ENCODE measurements around the gene CCDC27.

Gene CCDC27

DNA sequence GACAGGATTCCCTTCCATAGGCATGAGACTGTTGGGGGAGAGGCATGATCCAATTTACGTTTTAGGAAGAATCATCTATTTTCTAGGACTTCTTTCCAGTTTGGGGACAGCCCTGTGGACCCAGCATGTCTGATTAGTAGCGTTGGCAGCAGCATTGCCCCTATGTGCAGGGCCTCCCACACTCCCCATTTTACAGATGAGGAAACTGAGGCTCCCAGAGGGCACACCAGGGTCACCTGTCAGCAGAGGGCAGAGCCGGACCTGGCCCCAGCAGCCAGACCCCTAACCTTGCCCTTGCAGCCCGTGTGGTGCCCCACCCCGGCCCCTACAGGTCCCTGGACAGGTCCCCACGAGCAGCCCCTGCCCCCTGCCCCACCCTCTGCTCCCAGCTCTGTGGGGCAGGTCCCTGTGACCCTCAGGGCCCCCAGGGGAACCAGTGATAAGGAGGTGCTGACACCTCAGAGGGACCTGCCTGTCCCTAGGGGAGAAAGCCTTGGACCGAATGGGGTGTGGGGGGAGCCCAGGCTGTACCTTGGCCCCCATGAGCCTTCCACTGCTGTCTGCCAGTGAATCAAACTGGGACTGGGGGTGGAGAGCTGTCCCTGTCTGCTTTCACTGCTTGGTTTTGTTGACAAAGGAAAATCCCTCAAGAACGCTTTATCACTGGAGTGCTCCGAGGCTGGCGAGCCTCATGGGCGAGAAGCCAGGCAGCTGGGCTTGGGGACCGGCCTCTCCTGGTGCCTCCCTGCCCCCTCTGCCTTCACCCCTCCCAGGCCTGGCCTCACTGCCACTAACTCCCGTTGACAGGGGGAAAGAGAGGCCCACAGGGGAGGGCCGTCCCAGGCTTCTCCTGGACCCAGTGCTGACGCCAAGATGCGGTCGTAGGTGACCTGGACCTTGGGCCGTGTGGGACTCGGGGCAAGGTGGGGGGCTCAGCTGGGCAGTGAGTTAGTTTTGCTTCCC lies 39.4 kb upstream of the CCDC27 start:
- no peak overlapping the region for H3K4me3 ChIP-seq (replicated peaks; ENCODE audit: low read depth, low read length)
- DNase-seq (ENCODE audit: extremely low read depth, low read depth), result no peak
- TF ChIP-seq, protein P1, sequence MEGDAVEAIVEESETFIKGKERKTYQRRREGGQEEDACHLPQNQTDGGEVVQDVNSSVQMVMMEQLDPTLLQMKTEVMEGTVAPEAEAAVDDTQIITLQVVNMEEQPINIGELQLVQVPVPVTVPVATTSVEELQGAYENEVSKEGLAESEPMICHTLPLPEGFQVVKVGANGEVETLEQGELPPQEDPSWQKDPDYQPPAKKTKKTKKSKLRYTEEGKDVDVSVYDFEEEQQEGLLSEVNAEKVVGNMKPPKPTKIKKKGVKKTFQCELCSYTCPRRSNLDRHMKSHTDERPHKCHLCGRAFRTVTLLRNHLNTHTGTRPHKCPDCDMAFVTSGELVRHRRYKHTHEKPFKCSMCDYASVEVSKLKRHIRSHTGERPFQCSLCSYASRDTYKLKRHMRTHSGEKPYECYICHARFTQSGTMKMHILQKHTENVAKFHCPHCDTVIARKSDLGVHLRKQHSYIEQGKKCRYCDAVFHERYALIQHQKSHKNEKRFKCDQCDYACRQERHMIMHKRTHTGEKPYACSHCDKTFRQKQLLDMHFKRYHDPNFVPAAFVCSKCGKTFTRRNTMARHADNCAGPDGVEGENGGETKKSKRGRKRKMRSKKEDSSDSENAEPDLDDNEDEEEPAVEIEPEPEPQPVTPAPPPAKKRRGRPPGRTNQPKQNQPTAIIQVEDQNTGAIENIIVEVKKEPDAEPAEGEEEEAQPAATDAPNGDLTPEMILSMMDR (IDR thresholded peaks at IDR 0.05; ENCODE audit: low read depth, low read length, missing control alignments), result no peak

GRCh38 chr1:3713840-3714239 lies 38.4 kb upstream of the CCDC27 start:
- H3K4me3 ChIP-seq (replicated peaks; ENCODE audit: low read depth, low read length), result no peak overlapping the region
- TF ChIP-seq, protein P1 (IDR thresholded peaks at IDR 0.05; ENCODE audit: low read depth, low read length, missing control alignments), result no peak
- no peak for DNase-seq (ENCODE audit: extremely low read depth, low read depth)

DNA sequence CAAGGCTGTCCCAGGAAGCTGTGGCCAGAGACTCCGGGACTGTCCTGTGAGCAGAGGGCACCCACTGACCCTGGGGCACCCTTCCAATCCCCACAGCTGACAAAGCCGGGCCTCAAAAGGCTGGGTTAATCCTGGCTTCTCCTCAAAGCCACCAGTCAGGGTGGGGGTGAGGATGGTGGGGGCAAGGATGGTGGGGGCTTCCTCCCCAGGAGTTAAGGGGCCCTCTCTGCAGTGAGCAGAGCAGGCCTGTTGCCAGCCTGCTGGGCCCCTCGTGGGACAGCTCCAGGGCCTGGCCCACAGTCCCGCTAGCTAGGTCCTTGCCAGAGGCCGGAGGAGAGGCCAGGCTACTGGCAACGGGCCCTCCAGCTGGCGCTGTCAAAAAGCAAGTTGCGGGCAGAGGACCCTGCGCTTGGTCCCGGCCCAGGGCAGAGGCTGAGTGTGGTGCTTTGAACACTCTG lies 37.9 kb upstream of the CCDC27 start:
- H3K4me3 ChIP-seq (replicated peaks; ENCODE audit: low read depth, low read length), result no peak overlapping the region
- TF ChIP-seq, protein P1 (IDR thresholded peaks at IDR 0.05; ENCODE audit: low read depth, low read length, missing control alignments), result no peak
- DNase-seq (ENCODE audit: extremely low read depth, low read depth), result no peak

DNA sequence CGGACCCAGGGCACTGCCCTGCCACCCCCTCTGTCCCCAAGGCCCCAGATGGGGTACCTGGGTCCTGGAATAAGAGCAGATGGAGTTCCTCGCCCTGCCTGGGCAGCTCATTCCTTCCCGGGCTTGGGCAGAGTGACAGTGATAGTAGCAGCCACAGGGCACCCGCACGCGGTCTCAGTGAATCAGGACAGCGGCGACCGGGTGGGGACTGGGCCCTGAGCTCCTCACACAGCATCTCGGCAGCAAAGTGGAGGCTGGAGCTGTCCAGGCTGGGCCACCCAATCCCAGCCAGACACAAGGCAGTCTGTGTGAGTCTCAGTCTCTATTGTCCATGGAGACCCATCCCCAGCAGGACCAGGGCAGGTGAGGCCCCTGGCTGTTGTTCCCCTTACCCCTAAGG lies 37.4 kb upstream of the CCDC27 start:
- H3K4me3 ChIP-seq (replicated peaks; ENCODE audit: low read depth, low read length), result no peak overlapping the region
- TF ChIP-seq, protein P1 (IDR thresholded peaks at IDR 0.05; ENCODE audit: low read depth, low read length, missing control alignments), result no peak
- no peak for DNase-seq (ENCODE audit: extremely low read depth, low read depth)

GRCh38 chr1:3716351-3716750 lies 35.9 kb upstream of the CCDC27 start:
- no peak for DNase-seq (ENCODE audit: extremely low read depth, low read depth)
- H3K4me3 ChIP-seq (replicated peaks; ENCODE audit: low read depth, low read length), result no peak overlapping the region
- TF ChIP-seq, protein P1 (IDR thresholded peaks at IDR 0.05; ENCODE audit: low read depth, low read length, missing control alignments), result no peak

DNA sequence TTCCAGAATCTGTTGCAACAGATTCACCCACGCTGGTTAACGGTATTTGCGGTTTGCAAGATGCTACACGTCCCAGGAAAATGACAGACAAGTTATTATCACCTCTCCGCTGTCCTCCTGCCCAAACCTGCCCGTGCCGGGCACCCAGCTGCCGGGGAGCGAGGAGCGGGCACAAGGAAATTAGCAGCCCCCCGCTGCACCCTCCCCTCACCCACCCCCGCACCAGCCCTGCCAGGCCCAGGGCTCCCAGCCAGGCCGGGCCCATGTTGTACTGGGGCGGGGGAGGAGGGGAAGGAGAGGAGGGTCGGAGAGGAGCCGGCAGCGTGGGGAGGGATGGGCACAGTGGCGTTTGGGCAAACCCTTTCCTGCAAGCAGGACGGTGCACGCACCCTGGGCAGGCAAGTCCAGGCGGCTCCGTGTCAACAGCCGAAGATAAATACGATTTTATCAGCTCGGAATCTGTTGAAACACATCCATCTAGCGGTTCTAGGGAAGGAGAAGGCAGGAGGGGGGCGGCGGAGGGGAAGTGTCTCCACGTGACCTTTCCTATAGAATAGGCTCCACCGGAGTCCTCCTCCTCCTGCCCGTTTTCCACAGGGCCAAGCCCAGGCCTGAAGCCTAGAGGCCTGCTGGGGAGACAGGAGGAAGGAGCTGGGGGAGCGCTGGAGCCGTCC lies 35.1 kb upstream of the CCDC27 start:
- TF ChIP-seq, protein P1 (IDR thresholded peaks at IDR 0.05; ENCODE audit: low read depth, low read length, missing control alignments), result no peak
- no peak for DNase-seq (ENCODE audit: extremely low read depth, low read depth)

More for the DNA sequence above, 35.1 kb upstream of the CCDC27 start:
- no peak overlapping the region for H3K4me3 ChIP-seq (replicated peaks; ENCODE audit: low read depth, low read length)

All from HFF-Myc (cell line).